ENCODE results near the gene SSBP3. TPM values are rescaled to one million over a fixed set of nuclear protein-coding genes. Genes with fewer than 3 reads are reported as not detected.

SSBP3 gene
- total and polyA plus RNA-seq, 9 of the 15 experiments (the other 6 are each of a cell fraction or from before 2014, with no cell fraction given), result 8.7 to 108 (median 33.8) TPM

GRCh38 chr1:54439550-54440223, 33.5 kb upstream of the SSBP3 start (continued):
- no peak for TF ChIP-seq ASH1L (IDR thresholded peaks at IDR 0.05; ENCODE audit: borderline replicate concordance, low read depth, partially characterized antibody)
- TF ChIP-seq USF1 (CRISPR knock-in tag; IDR thresholded peaks at IDR 0.05), result peak; percentile 75
- no peak for TF ChIP-seq RBM14 (IDR thresholded peaks at IDR 0.05; ENCODE audit: borderline replicate concordance, insufficient read depth, low read depth, low read length)
- no peak for TF ChIP-seq ELF4 (CRISPR knock-in tag; IDR thresholded peaks at IDR 0.05)
- peak; percentile 41; the same call in 1 of the 2 replicates for TF ChIP-seq BHLHE40 (IDR thresholded peaks at IDR 0.05; ENCODE audit: low read length)
- TF ChIP-seq SRSF7 (optimal IDR thresholded peaks at IDR 0.05; ENCODE audit: low read depth, low read length), result no peak
- TF ChIP-seq USF2 (CRISPR knock-in tag; IDR thresholded peaks at IDR 0.05), result peak; percentile 68
- peak; percentile 91 for TF ChIP-seq TOE1 (IDR thresholded peaks at IDR 0.05; ENCODE audit: borderline replicate concordance)
- TF ChIP-seq TOE1 (CRISPR knock-in tag; IDR thresholded peaks at IDR 0.05; ENCODE audit: borderline replicate concordance, low read depth), result no peak
- no peak for TF ChIP-seq ZNF184 (CRISPR knock-in tag; IDR thresholded peaks at IDR 0.05)
